ENCODE measurements around the gene TNFRSF1B. TPM values are rescaled to one million over a fixed set of nuclear protein-coding genes. Genes with fewer than 3 reads are reported as not detected.

The TNFRSF1B gene
- total RNA-seq, 1 experiment from 2014 or later = not detected

DNA sequence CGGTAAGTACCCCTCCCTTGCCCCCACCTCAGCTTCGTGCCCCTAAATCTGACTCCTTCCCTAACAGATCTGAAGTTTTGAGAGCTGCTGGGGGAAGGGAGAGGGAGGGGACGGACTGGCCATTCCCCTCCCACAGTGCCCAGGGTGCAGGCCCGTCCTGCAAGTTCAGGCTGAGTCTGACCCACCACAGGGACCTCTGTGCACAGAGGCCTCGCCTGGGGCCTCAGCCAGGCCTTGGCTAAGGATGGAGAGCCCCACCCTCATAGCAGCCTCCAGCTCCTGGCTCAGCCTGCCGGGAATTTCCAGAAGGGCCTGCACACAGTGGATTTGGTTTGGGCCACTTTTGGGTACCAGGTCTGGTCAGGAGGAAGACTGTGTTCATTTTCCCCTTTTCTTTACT, 31.2 kb upstream of the TNFRSF1B start:
- POLR2A ChIA-PET (ENCODE audit: low non-redundant PET) = no interaction called here
- TF ChIP-seq CTCF (conservative IDR thresholded peaks at IDR 0.05; ENCODE audit: low read depth, low read length) (no peak), EZH2 (IDR thresholded peaks at IDR 0.05; ENCODE audit: borderline replicate concordance, low read depth, low read length, poor library complexity, severe bottlenecking) (no peak)
- Histone ChIP-seq H3K27ac (ENCODE audit: low read depth, low read length, poor library complexity, severe bottlenecking) (no peak overlapping the region), H3K27me3 (replicated peaks; ENCODE audit: insufficient read depth, low read depth, low read length, poor library complexity) (no peaks in the 10 kb centered on the region), H3K4me1 (ENCODE audit: insufficient read depth, low read length, poor library complexity, severe bottlenecking) (no peaks in the 10 kb centered on the region), H3K9me3 (ENCODE audit: low read depth, low read length, poor library complexity, severe bottlenecking) (no peaks in the 10 kb centered on the region), H3K36me3 (ENCODE audit: insufficient read depth, low read length, poor library complexity, severe bottlenecking) (no peaks in the 10 kb centered on the region), H3K4me3 (ENCODE audit: low read depth, low read length, poor library complexity, severe bottlenecking) (no peak overlapping the region)
- no TSS peak for BruUV-seq (replicated peaks)
- intact Hi-C loops (cut with micrococcal nuclease; ENCODE audit: unreplicated experiment) = no loop called here
- no peak for DNase-seq (ENCODE audit: low spot score)
- CTCF ChIA-PET = interaction anchor here (0.6 kb wide), 1 partner anchor 76 kb away, joined by 4 read pairs; no protein-coding TSS in a partner anchor

DNA sequence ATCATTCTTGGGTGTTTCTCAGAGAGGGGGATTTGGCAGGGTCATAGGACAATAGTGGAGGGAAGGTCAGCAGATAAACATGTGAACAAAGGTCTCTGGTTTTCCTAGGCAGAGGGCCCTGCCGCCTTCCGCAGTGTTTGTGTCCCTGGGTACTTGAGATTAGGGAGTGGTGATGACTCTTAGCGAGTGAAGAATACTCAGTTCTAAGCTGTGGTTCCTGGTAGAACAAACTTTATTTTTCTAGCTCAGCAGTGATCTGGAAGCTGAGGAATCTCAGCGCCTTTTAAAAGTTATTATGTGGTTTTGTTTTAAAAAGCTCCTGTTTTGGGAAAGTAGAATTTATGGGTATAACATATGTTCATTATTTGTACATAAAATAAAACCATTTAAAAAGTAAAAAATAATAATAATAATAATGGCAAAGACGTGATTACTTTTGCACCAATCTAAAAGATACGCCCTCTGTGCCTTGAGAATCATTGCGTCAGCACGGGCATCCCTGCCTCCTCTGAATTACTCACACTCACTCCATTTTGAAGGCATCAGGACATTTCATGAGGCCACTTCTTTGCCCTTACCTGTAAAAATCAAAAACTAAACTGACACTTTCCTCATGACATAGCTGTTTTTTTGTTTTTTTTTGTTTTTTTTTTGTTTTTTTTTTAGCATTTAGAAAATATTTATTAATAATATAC, 29.7 kb upstream of the TNFRSF1B start:
- CTCF ChIA-PET = interaction anchor here (0.6 kb wide), 2 partner anchors 56 to 265 kb away, joined by 3 read pairs; no protein-coding TSS in a partner anchor

DNA sequence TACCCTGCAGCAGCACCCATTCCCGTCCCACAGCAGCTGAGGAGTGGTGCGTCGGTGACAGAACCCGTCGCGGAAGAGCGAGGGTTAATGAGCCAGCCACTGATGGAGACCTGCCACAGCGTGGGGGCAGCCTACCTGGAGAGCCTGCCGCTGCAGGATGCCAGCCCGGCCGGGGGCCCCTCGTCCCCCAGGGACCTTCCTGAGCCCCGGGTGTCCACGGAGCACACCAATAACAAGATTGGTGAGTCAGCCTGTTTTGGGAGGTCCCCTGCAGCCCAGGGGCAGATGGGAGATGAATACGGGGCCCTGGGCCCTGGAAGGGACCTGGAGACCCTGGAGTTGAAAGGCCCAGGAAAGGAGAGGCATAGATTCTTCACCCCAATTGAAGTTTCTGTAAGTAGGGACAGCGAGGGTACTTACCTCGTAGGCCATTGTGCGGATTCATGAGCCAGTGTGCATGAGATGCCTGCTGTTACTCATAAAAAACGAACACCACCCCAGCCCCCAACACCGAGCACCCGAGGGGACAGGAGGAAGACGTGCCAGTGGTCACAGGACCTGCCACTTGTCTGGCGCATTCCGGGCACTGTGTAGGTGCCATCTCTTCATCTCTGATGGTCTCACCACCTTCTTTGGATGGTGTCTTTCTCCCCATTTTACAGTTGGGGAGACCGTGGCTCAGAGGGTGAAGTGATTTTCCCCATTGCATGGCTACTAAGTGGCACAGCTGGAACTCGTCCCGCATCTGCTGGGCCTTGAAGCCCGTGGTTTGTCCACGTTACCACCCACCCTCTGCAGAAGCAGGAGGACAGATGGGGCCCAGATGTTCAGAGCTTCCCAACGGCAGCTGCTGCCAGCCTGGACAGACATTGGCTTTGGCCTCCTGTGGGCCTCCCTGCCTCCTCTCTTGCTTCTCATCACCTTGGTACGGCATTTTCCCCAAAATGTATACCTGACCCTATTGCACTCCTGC, 28.3 kb upstream of the TNFRSF1B start:
- TF ChIP-seq EZH2 (IDR thresholded peaks at IDR 0.05; ENCODE audit: borderline replicate concordance, low read depth, low read length, poor library complexity, severe bottlenecking) = no peak
- TF ChIP-seq CTCF (conservative IDR thresholded peaks at IDR 0.05; ENCODE audit: low read depth, low read length) = no peak
- POLR2A ChIA-PET (ENCODE audit: low non-redundant PET) = no interaction called here
- BruUV-seq (replicated peaks) = no TSS peak
- DNase-seq (ENCODE audit: low spot score) = no peak
- CTCF ChIA-PET = no interaction called here
- Histone ChIP-seq H3K27me3 (replicated peaks; ENCODE audit: insufficient read depth, low read depth, low read length, poor library complexity) (no peaks in the 10 kb centered on the region), H3K9me3 (ENCODE audit: low read depth, low read length, poor library complexity, severe bottlenecking) (no peaks in the 10 kb centered on the region), H3K4me3 (ENCODE audit: low read depth, low read length, poor library complexity, severe bottlenecking) (no peak overlapping the region), H3K27ac (ENCODE audit: low read depth, low read length, poor library complexity, severe bottlenecking) (no peak overlapping the region), H3K4me1 (ENCODE audit: insufficient read depth, low read length, poor library complexity, severe bottlenecking) (no peaks in the 10 kb centered on the region), H3K36me3 (ENCODE audit: insufficient read depth, low read length, poor library complexity, severe bottlenecking) (no peaks in the 10 kb centered on the region)
- intact Hi-C loops (cut with micrococcal nuclease; ENCODE audit: unreplicated experiment) = no loop called here

More for the DNA sequence above, 29.7 kb upstream of the TNFRSF1B start:
- H3K4me1 ChIP-seq (ENCODE audit: insufficient read depth, low read length, poor library complexity, severe bottlenecking) = no peaks in the 10 kb centered on the region
- no peak for TF ChIP-seq CTCF (conservative IDR thresholded peaks at IDR 0.05; ENCODE audit: low read depth, low read length)
- no peak for DNase-seq (ENCODE audit: low spot score)
- H3K9me3 ChIP-seq (ENCODE audit: low read depth, low read length, poor library complexity, severe bottlenecking) = no peaks in the 10 kb centered on the region
- POLR2A ChIA-PET (ENCODE audit: low non-redundant PET) = no interaction called here
- no peak overlapping the region for H3K27ac ChIP-seq (ENCODE audit: low read depth, low read length, poor library complexity, severe bottlenecking)
- no peak overlapping the region for H3K4me3 ChIP-seq (ENCODE audit: low read depth, low read length, poor library complexity, severe bottlenecking)
- H3K36me3 ChIP-seq (ENCODE audit: insufficient read depth, low read length, poor library complexity, severe bottlenecking) = no peaks in the 10 kb centered on the region
- intact Hi-C loops (cut with micrococcal nuclease; ENCODE audit: unreplicated experiment) = no loop called here
- no peaks in the 10 kb centered on the region for H3K27me3 ChIP-seq (replicated peaks; ENCODE audit: insufficient read depth, low read depth, low read length, poor library complexity)
- no TSS peak for BruUV-seq (replicated peaks)
